B cell (primary cell): ENCODE data around the gene PTPMT1. TPM values are rescaled to one million over a fixed set of nuclear protein-coding genes. Genes with fewer than 3 reads are reported as not detected.

Source experiments
- ATAC-seq: fragments of 200-7000 bp; cut with Tn5 transposase; one replicate; pipeline ENCODE4 v1.10.0; 2021; ENCODE audit warnings: low read depth, mild to moderate bottlenecking, moderate number of reproducible peaks, moderate library complexity
- CTCF ChIA-PET: fragments of 350-600 bp; sonication (Branson Sonifier 250); formaldehyde crosslinking; loops from one replicate; lab custom pipeline; 2021; ENCODE audit warnings: antibody characterized with exemption, inconsistent platforms; lab: Charles Lee
- POLR2A ChIA-PET: fragments of 350-600 bp; sonication (Branson Sonifier 250); formaldehyde crosslinking; loops from one replicate; lab custom pipeline; 2021; ENCODE audit warnings: antibody characterized with exemption; lab: Charles Lee
- DNase-seq: peaks from one replicate; pipeline ENCODE4 v3.0.0; 2013
- H2AFZ ChIP-seq: 2 replicates; pipeline ENCODE4 v1.6.1; 2012; ENCODE audit warnings: mild to moderate bottlenecking, low read depth, low read length; ENCODE audit not compliant: insufficient read depth, poor library complexity, severe bottlenecking
- H3K27ac ChIP-seq, 2 donors: 1 replicate in 1 of 2; 2 replicates in 1 of 2; pipeline ENCODE4 v1.5.1; 2012 to 2013; ENCODE audit warnings: low read length in 2 of 2, mild to moderate bottlenecking in 2 of 2, moderate library complexity in 1 of 2
- H3K27me3 ChIP-seq, 4 experiments: fragments of 200-600 bp in 1 of 4; sonication (generic) in 1 of 4; replicated peaks in 1 of 4; 1 replicate in 2 of 4; 2 replicates in 2 of 4; pipeline versions ENCODE4 v1.6.1 to v1.7.0; 2013 to 2016; ENCODE audit warnings: low read length in 3 of 4, mild to moderate bottlenecking in 2 of 4, mixed read lengths in 1 of 4, moderate library complexity in 1 of 4; ENCODE audit not compliant: insufficient read depth in 4 of 4, control insufficient read depth in 3 of 4; ENCODE audit errors: control extremely low read depth in 1 of 4
- H3K36me3 ChIP-seq, 2 experiments: replicated peaks in 1 of 2; 1 replicate in 1 of 2; 2 replicates in 1 of 2; pipeline versions ENCODE4 v1.6.1 to v1.7.1; 2013; ENCODE audit warnings: low read length in 1 of 2; ENCODE audit not compliant: insufficient read depth in 2 of 2, control insufficient read depth in 1 of 2; ENCODE audit errors: control extremely low read depth in 1 of 2, extremely low read depth in 1 of 2
- H3K4me1 ChIP-seq, 2 donors: fragments of 200-600 bp in 1 of 2; sonication (generic) in 1 of 2; 1 replicate in 1 of 2; 2 replicates in 1 of 2; pipeline versions ENCODE4 v1.5.1 to v1.6.1; 2013 to 2017; ENCODE audit warnings: low read length in 2 of 2; ENCODE audit not compliant: control insufficient read depth in 2 of 2, insufficient read depth in 2 of 2
- H3K4me2 ChIP-seq: replicated peaks from 2 replicates; pipeline ENCODE3; 2012; ENCODE audit warnings: mild to moderate bottlenecking, low read depth, low read length; ENCODE audit not compliant: poor library complexity, severe bottlenecking
- H3K4me3 ChIP-seq, 5 experiments: fragments of 200-600 bp in 1 of 5; sonication (generic) in 1 of 5; 1 replicate in 3 of 5; 2 replicates in 2 of 5; pipeline versions ENCODE4 v1.5.1 to v1.7.0; 2011 to 2016; ENCODE audit warnings: low read length in 4 of 5, mild to moderate bottlenecking in 4 of 5, low read depth in 2 of 5, control low read depth in 1 of 5, moderate library complexity in 1 of 5; ENCODE audit not compliant: insufficient read depth in 1 of 5; ENCODE audit errors: control extremely low read depth in 1 of 5, extremely low read depth in 1 of 5
- H3K79me2 ChIP-seq: fragments of 200-600 bp; sonication (generic); one replicate; pipeline ENCODE4 v1.6.0; 2016; ENCODE audit warnings: low read length; ENCODE audit not compliant: control insufficient read depth, insufficient read depth
- H3K9ac ChIP-seq: fragments of 200-600 bp; sonication (generic); 2 replicates; pipeline ENCODE4 v1.6.1; 2017; ENCODE audit warnings: mild to moderate bottlenecking, low read length, moderate library complexity
- H3K9me3 ChIP-seq, 3 donors: one replicate each; pipeline versions ENCODE4 v1.6.1 to v1.7.1; 2013; ENCODE audit warnings: low read length in 2 of 3; ENCODE audit not compliant: control insufficient read depth in 2 of 3, insufficient read depth in 1 of 3; ENCODE audit errors: control extremely low read depth in 1 of 3
- H4K20me1 ChIP-seq: 2 replicates; pipeline ENCODE4 v1.6.0; 2012; ENCODE audit warnings: mild to moderate bottlenecking, low read length; ENCODE audit not compliant: insufficient read depth, control insufficient read depth, poor library complexity, severe bottlenecking
- H3K27ac Mint-ChIP-seq: one replicate; pipeline ENCODE4 v1.8.0; 2021; ENCODE audit warnings: mixed read lengths
- H3K27me3 Mint-ChIP-seq: one replicate; pipeline ENCODE4 v1.8.0; 2021; ENCODE audit warnings: mixed read lengths
- H3K4me1 Mint-ChIP-seq: one replicate; pipeline ENCODE4 v1.8.0; 2021; ENCODE audit warnings: mixed read lengths
- H3K4me3 Mint-ChIP-seq: one replicate; pipeline ENCODE4 v1.8.0; 2021; ENCODE audit warnings: mixed read lengths
- H3K9me3 Mint-ChIP-seq: one replicate; pipeline ENCODE4 v1.8.0; 2022; ENCODE audit warnings: mixed read lengths; ENCODE audit not compliant: insufficient read depth
- CTCF ChIP-seq: fragments of 200-600 bp; IDR thresholded peaks from one replicate; pipeline ENCODE4 v1.8.0; 2022; ENCODE audit warnings: antibody characterized with exemption, mild to moderate bottlenecking
- EZH2 ChIP-seq: IDR thresholded peaks from 2 replicates; pipeline ENCODE4 v1.6.1; 2012; ENCODE audit warnings: borderline replicate concordance, low read depth, mild to moderate bottlenecking, moderate library complexity, low read length; ENCODE audit not compliant: insufficient read depth, poor library complexity, severe bottlenecking
- WGBS: methylation state at CpG from one replicate; pipeline ENCODE4 v1.1.5; 2013; ENCODE audit warnings: missing lambda C conversion rate; ENCODE audit not compliant: insufficient coverage; 5-methylcytosine and 5-hydroxymethylcytosine counted together
- intact Hi-C: fragments of 100-400 bp; cut with micrococcal nuclease; formaldehyde crosslinking; loops from one replicate; pipeline ENCODE4 v1.10.0; 2022
- polyA plus RNA-seq: library from polyadenylated mRNA; depleted of rRNA; stranded (reverse); fragments of >200 nt; gene quantifications from 2 replicates; pipeline ENCODE4 v1.2.3, GENCODE V29; 2012
- total RNA-seq, 2 donors: library from RNA; stranded (reverse); fragments of 120-200 nt in 1 of 2; gene quantifications; 1 replicate in 1 of 2; 2 replicates in 1 of 2; pipeline versions ENCODE4 v1.2.3 to v1.2.4, GENCODE V29; 2013 to 2022

PTPMT1 gene
- total and polyA plus RNA-seq, 2 donors (not counting 1 experiment from before 2014, with no cell fraction given), result 20.8 to 35.7 TPM

- no peak overlapping the region for H3K4me2 ChIP-seq
- H3K9ac ChIP-seq, result no peak overlapping the region
- 96% methylated on average over 3 of the region's 5 CpGs for WGBS
- H3K9me3 ChIP-seq, result no peaks in the 10 kb centered on the region
- intact Hi-C loops, result no loop called here
- no peaks in the 10 kb centered on the region for H4K20me1 ChIP-seq
- no peak overlapping the region for H3K4me3 Mint-ChIP-seq
- no peak for TF ChIP-seq EZH2
- H3K27me3 Mint-ChIP-seq, result no peaks in the 10 kb centered on the region
- H2AFZ ChIP-seq, result no peak overlapping the region
- no peak overlapping the region for H3K27ac Mint-ChIP-seq
- H3K27ac ChIP-seq, result no peak overlapping the region
- ATAC-seq (no peak), DNase-seq (no peak)
- CTCF ChIA-PET, result no interaction called here
- POLR2A ChIA-PET, result interaction anchor here (0.7 kb wide), 1 partner anchor 407 kb away, joined by 6 read pairs; no protein-coding TSS in a partner anchor
- H3K27me3 ChIP-seq, result no peaks in the 10 kb centered on the region
- no peaks in the 10 kb centered on the region for H3K9me3 Mint-ChIP-seq
- peaks cover 19% of the 10 kb centered on the region for H3K79me2 ChIP-seq
- H3K4me3 ChIP-seq, result no peak overlapping the region
- H3K4me1 ChIP-seq, result peaks cover 12% of the 10 kb centered on the region in 2 donors
- H3K36me3 ChIP-seq, result peaks cover 0 to 48% of the 10 kb centered on the region in 2 experiments
- peaks cover 16% of the 10 kb centered on the region for H3K4me1 Mint-ChIP-seq
Observed at GRCh38 chr11:47583844-47584243, 18.4 kb downstream of the PTPMT1 start.

GRCh38 chr11:47586098-47586855 lies 20.9 kb downstream of the PTPMT1 start, which contains the start of gene FAM180B:
Gene FAM180B (plus strand): TSS chr11:47586678. CDS start chr11:47586769, 91 bp downstream.
- H4K20me1 ChIP-seq, result no peaks in the 10 kb centered on the region
- no peaks in the 10 kb centered on the region for H3K27me3 ChIP-seq
- ChIA-PET POLR2A (interaction anchor here (0.7 kb wide), 1 partner anchor 10 kb away, joined by 3 read pairs; no protein-coding TSS in a partner anchor), CTCF (no interaction called here)
- Mint-ChIP-seq H3K27me3 (no peaks in the 10 kb centered on the region), H3K9me3 (no peaks in the 10 kb centered on the region), H3K27ac (no peak within 1 kb of the TSS), H3K4me3 (no peak within 1 kb of the TSS), H3K4me1 (no peaks in the 10 kb centered on the region)
- H3K27ac ChIP-seq, result no peak within 1 kb of the TSS
- ATAC-seq, result no peak
- H3K9me3 ChIP-seq, result no peaks in the 10 kb centered on the region
- H3K4me1 ChIP-seq, result no peaks in the 10 kb centered on the region
- no peak within 1 kb of the TSS for H3K9ac ChIP-seq
- TF ChIP-seq CTCF (no peak), EZH2 (no peak)
- no peak within 1 kb of the TSS for H3K4me3 ChIP-seq
- DNase-seq, result no peak
- H3K4me2 ChIP-seq, result no peak within 1 kb of the TSS
- intact Hi-C loops, result no loop called here
- WGBS, result 86% methylated on average over 12 of the region's 12 CpGs
- no peaks in the 10 kb centered on the region for H3K79me2 ChIP-seq
- no peak within 1 kb of the TSS for H2AFZ ChIP-seq
- H3K36me3 ChIP-seq, result peaks cover 0 to 41% of the 10 kb centered on the region in 2 experiments
